ENCODE measurements around the gene TTC39A.

TTC39A gene

GRCh38 chr1:51316846-51317120 is 13.6 kb downstream of the TTC39A start:
- TF ChIP-seq CTCF (conservative IDR thresholded peaks at IDR 0.05; ENCODE audit: low read depth, low read length): no peak
- no peak overlapping the region for H3K4me3 ChIP-seq (ENCODE audit: low read length)
- no peak for DNase-seq (ENCODE audit: low read depth)

GRCh38 chr1:51316113-51316845 is 14.1 kb downstream of the TTC39A start:
- TF ChIP-seq CTCF (conservative IDR thresholded peaks at IDR 0.05; ENCODE audit: low read depth, low read length): no peak
- H3K4me3 ChIP-seq (ENCODE audit: low read length): no peak overlapping the region
- DNase-seq (ENCODE audit: low read depth): no peak

- no peak for TF ChIP-seq CTCF (conservative IDR thresholded peaks at IDR 0.05; ENCODE audit: low read depth, low read length)
- DNase-seq (ENCODE audit: low read depth): no peak
These were observed 15.4 kb downstream of the TTC39A start for GRCh38 chr1:51314974-51315373.

GRCh38 chr1:51313961-51314777 is 16.2 kb downstream of the TTC39A start:
- TF ChIP-seq CTCF (conservative IDR thresholded peaks at IDR 0.05; ENCODE audit: low read depth, low read length): no peak
- no peak overlapping the region for H3K4me3 ChIP-seq (ENCODE audit: low read length)
- DNase-seq (ENCODE audit: low read depth): peak; percentile 45

More at GRCh38 chr1:51314974-51315373, 15.4 kb downstream of the TTC39A start:
- H3K4me3 ChIP-seq (ENCODE audit: low read length): no peak overlapping the region

GRCh38 chr1:51313268-51313852 is 17.0 kb downstream of the TTC39A start:
- no peak for DNase-seq (ENCODE audit: low read depth)
- TF ChIP-seq CTCF (conservative IDR thresholded peaks at IDR 0.05; ENCODE audit: low read depth, low read length): peak; percentile 31
- H3K4me3 ChIP-seq (ENCODE audit: low read length): no peak overlapping the region

GRCh38 chr1:51312718-51313117 is 17.6 kb downstream of the TTC39A start:
- no peak for TF ChIP-seq CTCF (conservative IDR thresholded peaks at IDR 0.05; ENCODE audit: low read depth, low read length)
- DNase-seq (ENCODE audit: low read depth): no peak

More at GRCh38 chr1:51312718-51313117, 17.6 kb downstream of the TTC39A start:
- H3K4me3 ChIP-seq (ENCODE audit: low read length): no peak overlapping the region

Data from retinal pigment epithelial cell (primary cell).